Measurements from ENCODE around the gene PLPPR2.
"Not testable (repeated sequence)": the region's sequence is repeated elsewhere in the genome, so short reads cannot be mapped to it uniquely, and the experiment has no call there.

The PLPPR2 gene

GRCh38 chr19:11330127-11330526 is 25.1 kb upstream of the PLPPR2 start:
- Histone ChIP-seq H3K9ac (ENCODE audit: low read depth, low read length) (no peak overlapping the region), H3K36me3 (ENCODE audit: control insufficient read depth, insufficient read depth, low read length) (peaks cover 7% of the 10 kb centered on the region), H3K27me3 (ENCODE audit: control insufficient read depth, insufficient read depth, low read length) (no peaks in the 10 kb centered on the region), H3K9me3 (ENCODE audit: control insufficient read depth, insufficient read depth, low read length) (no peaks in the 10 kb centered on the region), H3K4me3 (ENCODE audit: low read depth, low read length) (no peak overlapping the region), H3K4me1 (ENCODE audit: control insufficient read depth, insufficient read depth, low read length) (no peaks in the 10 kb centered on the region), H3K27ac (ENCODE audit: low read depth, low read length) (no peak overlapping the region)

GRCh38 chr19:11331502-11331901 is 23.7 kb upstream of the PLPPR2 start:
- Histone ChIP-seq H3K27me3 (ENCODE audit: control insufficient read depth, insufficient read depth, low read length) (no peaks in the 10 kb centered on the region), H3K9ac (ENCODE audit: low read depth, low read length) (no peak overlapping the region), H3K4me1 (ENCODE audit: control insufficient read depth, insufficient read depth, low read length) (no peaks in the 10 kb centered on the region)

GRCh38 chr19:11332822-11333221 is 22.4 kb upstream of the PLPPR2 start:
- H3K4me3 ChIP-seq (ENCODE audit: low read depth, low read length), result no peak overlapping the region

More at GRCh38 chr19:11331502-11331901, 23.7 kb upstream of the PLPPR2 start:
- Histone ChIP-seq H3K4me3 (ENCODE audit: low read depth, low read length) (no peak overlapping the region), H3K27ac (ENCODE audit: low read depth, low read length) (no peak overlapping the region), H3K9me3 (ENCODE audit: control insufficient read depth, insufficient read depth, low read length) (no peaks in the 10 kb centered on the region), H3K36me3 (ENCODE audit: control insufficient read depth, insufficient read depth, low read length) (peaks cover 15% of the 10 kb centered on the region)

GRCh38 chr19:11333838-11334237 is 21.4 kb upstream of the PLPPR2 start:
- not testable (repeated sequence) for H3K4me3 ChIP-seq (ENCODE audit: low read depth, low read length); H3K27me3 ChIP-seq (ENCODE audit: control insufficient read depth, insufficient read depth, low read length); H3K9me3 ChIP-seq (ENCODE audit: control insufficient read depth, insufficient read depth, low read length); H3K27ac ChIP-seq (ENCODE audit: low read depth, low read length); H3K4me1 ChIP-seq (ENCODE audit: control insufficient read depth, insufficient read depth, low read length); H3K9ac ChIP-seq (ENCODE audit: low read depth, low read length)
- peaks cover 15% of the 10 kb centered on the region for H3K36me3 ChIP-seq (ENCODE audit: control insufficient read depth, insufficient read depth, low read length)

More at GRCh38 chr19:11332822-11333221, 22.4 kb upstream of the PLPPR2 start:
- peaks cover 15% of the 10 kb centered on the region for H3K36me3 ChIP-seq (ENCODE audit: control insufficient read depth, insufficient read depth, low read length)
- H3K9me3 ChIP-seq (ENCODE audit: control insufficient read depth, insufficient read depth, low read length), result no peaks in the 10 kb centered on the region
- no peak overlapping the region for H3K27ac ChIP-seq (ENCODE audit: low read depth, low read length)
- H3K4me1 ChIP-seq (ENCODE audit: control insufficient read depth, insufficient read depth, low read length), result no peaks in the 10 kb centered on the region
- H3K9ac ChIP-seq (ENCODE audit: low read depth, low read length), result no peak overlapping the region
- H3K27me3 ChIP-seq (ENCODE audit: control insufficient read depth, insufficient read depth, low read length), result no peaks in the 10 kb centered on the region

- no peaks in the 10 kb centered on the region for H3K9me3 ChIP-seq (ENCODE audit: control insufficient read depth, insufficient read depth, low read length)
- no peak overlapping the region for H3K4me3 ChIP-seq (ENCODE audit: low read depth, low read length)
- H3K9ac ChIP-seq (ENCODE audit: low read depth, low read length), result no peak overlapping the region
- 0 out of 2 replicates have a peak, but pooled peaks cover 2% of the 10 kb centered on the region for H3K4me1 ChIP-seq (ENCODE audit: control insufficient read depth, insufficient read depth, low read length)
- H3K36me3 ChIP-seq (ENCODE audit: control insufficient read depth, insufficient read depth, low read length), result peaks cover 15% of the 10 kb centered on the region
- H3K27me3 ChIP-seq (ENCODE audit: control insufficient read depth, insufficient read depth, low read length), result no peaks in the 10 kb centered on the region
- no peak overlapping the region for H3K27ac ChIP-seq (ENCODE audit: low read depth, low read length)
Observed at GRCh38 chr19:11335449-11336146, 19.6 kb upstream of the PLPPR2 start.

- Histone ChIP-seq H3K36me3 (ENCODE audit: control insufficient read depth, insufficient read depth, low read length) (peaks cover 19% of the 10 kb centered on the region), H3K4me1 (ENCODE audit: control insufficient read depth, insufficient read depth, low read length) (0 out of 2 replicates have a peak, but pooled peaks cover 2% of the 10 kb centered on the region), H3K9me3 (ENCODE audit: control insufficient read depth, insufficient read depth, low read length) (no peaks in the 10 kb centered on the region), H3K27me3 (ENCODE audit: control insufficient read depth, insufficient read depth, low read length) (no peaks in the 10 kb centered on the region), H3K9ac (ENCODE audit: low read depth, low read length) (no peak overlapping the region), H3K27ac (ENCODE audit: low read depth, low read length) (no peak overlapping the region), H3K4me3 (ENCODE audit: low read depth, low read length) (no peak overlapping the region)
Observed at GRCh38 chr19:11337080-11337479, 18.2 kb upstream of the PLPPR2 start.

- no peaks in the 10 kb centered on the region for H3K9me3 ChIP-seq (ENCODE audit: control insufficient read depth, insufficient read depth, low read length)
- H3K27me3 ChIP-seq (ENCODE audit: control insufficient read depth, insufficient read depth, low read length), result no peaks in the 10 kb centered on the region
- H3K36me3 ChIP-seq (ENCODE audit: control insufficient read depth, insufficient read depth, low read length), result peaks cover 17% of the 10 kb centered on the region
- H3K4me3 ChIP-seq (ENCODE audit: low read depth, low read length), result no peak overlapping the region
- H3K9ac ChIP-seq (ENCODE audit: low read depth, low read length), result no peak overlapping the region
- 0 out of 2 replicates have a peak, but pooled peaks cover 2% of the 10 kb centered on the region for H3K4me1 ChIP-seq (ENCODE audit: control insufficient read depth, insufficient read depth, low read length)
- no peak overlapping the region for H3K27ac ChIP-seq (ENCODE audit: low read depth, low read length)
Observed at GRCh38 chr19:11338121-11338520, 17.1 kb upstream of the PLPPR2 start.

- no peak overlapping the region for H3K9ac ChIP-seq (ENCODE audit: low read depth, low read length)
- H3K27me3 ChIP-seq (ENCODE audit: control insufficient read depth, insufficient read depth, low read length), result no peaks in the 10 kb centered on the region
- peaks cover 17% of the 10 kb centered on the region for H3K36me3 ChIP-seq (ENCODE audit: control insufficient read depth, insufficient read depth, low read length)
- H3K4me3 ChIP-seq (ENCODE audit: low read depth, low read length), result peak overlapping the region; percentile 73
- no peaks in the 10 kb centered on the region for H3K9me3 ChIP-seq (ENCODE audit: control insufficient read depth, insufficient read depth, low read length)
- no peak overlapping the region for H3K27ac ChIP-seq (ENCODE audit: low read depth, low read length)
- H3K4me1 ChIP-seq (ENCODE audit: control insufficient read depth, insufficient read depth, low read length), result 0 out of 2 replicates have a peak, but pooled peaks cover 2% of the 10 kb centered on the region
Observed at GRCh38 chr19:11338569-11339253, 16.5 kb upstream of the PLPPR2 start.

- Histone ChIP-seq H3K9me3 (ENCODE audit: control insufficient read depth, insufficient read depth, low read length) (no peaks in the 10 kb centered on the region), H3K4me1 (ENCODE audit: control insufficient read depth, insufficient read depth, low read length) (0 out of 2 replicates have a peak, but pooled peaks cover 2% of the 10 kb centered on the region), H3K27me3 (ENCODE audit: control insufficient read depth, insufficient read depth, low read length) (no peaks in the 10 kb centered on the region), H3K9ac (ENCODE audit: low read depth, low read length) (no peak within 1 kb of the TSS), H3K4me3 (ENCODE audit: low read depth, low read length) (peak within 1 kb of the TSS; percentile 73), H3K36me3 (ENCODE audit: control insufficient read depth, insufficient read depth, low read length) (peaks cover 17% of the 10 kb centered on the region), H3K27ac (ENCODE audit: low read depth, low read length) (peak within 1 kb of the TSS; percentile 40)
Observed at GRCh38 chr19:11339254-11340098, 15.8 kb upstream of the PLPPR2 start, which contains the start of gene RAB3D. TSS of gene RAB3D (minus strand) at chr19:11339657. CDS start at chr19:11337399, 2,258 bp downstream.

GRCh38 chr19:11340099-11340467 is 15.1 kb upstream of the PLPPR2 start:
- H3K9me3 ChIP-seq (ENCODE audit: control insufficient read depth, insufficient read depth, low read length); H3K9ac ChIP-seq (ENCODE audit: low read depth, low read length); H3K4me3 ChIP-seq (ENCODE audit: low read depth, low read length); H3K27me3 ChIP-seq (ENCODE audit: control insufficient read depth, insufficient read depth, low read length); H3K4me1 ChIP-seq (ENCODE audit: control insufficient read depth, insufficient read depth, low read length); H3K27ac ChIP-seq (ENCODE audit: low read depth, low read length): not testable (repeated sequence)
- H3K36me3 ChIP-seq (ENCODE audit: control insufficient read depth, insufficient read depth, low read length), result peaks cover 15% of the 10 kb centered on the region

Measured in HUES48 (cell line).